PC-3 (cell line): Measurements from ENCODE around the gene ST6GAL1.

ENCODE experiments used
- CTCF ChIP-seq: fragments of 300-600 bp; sonication (generic); conservative IDR thresholded peaks from 2 replicates; pipeline ENCODE4 v1.5.1; 2017; ENCODE audit warnings: antibody characterized with exemption, low read depth, mild to moderate bottlenecking, low read length
- EZH2 ChIP-seq: fragments of 300-600 bp; sonication (generic); IDR thresholded peaks from one replicate; pipeline ENCODE4 v1.6.1; 2017; ENCODE audit warnings: antibody characterized with exemption, mild to moderate bottlenecking, low read length; ENCODE audit not compliant: unreplicated experiment
- EZH2phosphoT487 ChIP-seq: fragments of 300-600 bp; sonication (generic); IDR thresholded peaks from 2 replicates; pipeline ENCODE4 v1.6.1; 2018; ENCODE audit warnings: mild to moderate bottlenecking, antibody characterized with exemption, low read length, borderline replicate concordance

- no peak for TF ChIP-seq CTCF
- no peak for TF ChIP-seq EZH2
- no peak for TF ChIP-seq EZH2phosphoT487
Measured at GRCh38 chr3:187084580-187084979, 154.3 kb downstream of the ST6GAL1 start.
